ENCODE data around the gene KLHL7. TPM values are rescaled to one million over a fixed set of nuclear protein-coding genes. Genes with fewer than 3 reads are reported as not detected.
"Not testable (repeated sequence)": the region's sequence is repeated elsewhere in the genome, so short reads cannot be mapped to it uniquely, and the experiment has no call there.

KLHL7 gene
- total RNA-seq, 2 experiments from 2014 or later: 17.1 to 18.2 TPM

DNA sequence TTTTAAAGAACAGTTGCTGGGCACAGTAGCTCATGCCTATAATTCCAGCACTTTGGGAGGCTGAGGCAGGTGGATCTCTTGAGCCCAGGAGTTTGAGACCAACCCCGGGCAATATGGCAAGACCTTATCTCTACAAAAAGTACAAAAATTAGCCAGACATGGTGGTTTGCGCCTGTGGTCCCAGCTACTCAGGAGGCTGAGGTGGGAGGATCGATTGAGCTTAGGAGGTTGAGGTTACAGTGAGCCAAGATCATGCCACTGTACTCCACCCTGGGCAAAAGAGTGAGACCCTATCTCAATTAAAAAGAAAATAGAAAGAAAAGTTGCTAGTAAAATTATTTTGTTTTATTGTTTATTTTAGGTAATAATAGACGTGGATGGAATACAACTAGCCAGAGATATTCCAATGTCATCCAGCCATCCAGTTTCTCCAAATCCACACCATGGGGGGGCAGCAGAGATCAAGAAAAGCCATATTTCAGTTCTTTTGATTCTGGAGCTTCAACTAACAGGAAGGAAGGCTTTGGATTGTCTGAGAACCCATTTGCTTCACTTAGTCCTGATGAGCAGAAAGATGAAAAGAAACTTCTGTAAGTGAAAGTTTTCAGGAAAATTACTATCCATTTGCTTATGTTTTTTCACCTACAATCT is 79.2 kb downstream of the KLHL7 start:
- Mint-ChIP-seq H3K4me3 (no peak overlapping the region), H3K4me1 (ENCODE audit: low read depth) (peaks cover 34% of the 10 kb centered on the region), H3K27me3 (no peaks in the 10 kb centered on the region), H3K27ac (no peak overlapping the region), H3K9me3 (no peaks in the 10 kb centered on the region), H3K36me3 (ENCODE audit: low read depth) (peaks cover 32% of the 10 kb centered on the region)
- ChIA-PET CTCF (interaction anchor here (1.0 to 1.7 kb wide), 2 partner anchors 15 to 17 kb away, joined by 3 to 4 read pairs; no protein-coding TSS in a partner anchor), POLR2A (interaction anchor here (0.8 to 1.6 kb wide), 4 partner anchors 8 to 17 kb away, joined by 3 to 4 read pairs (median 4); no protein-coding TSS in a partner anchor)
- TF ChIP-seq, protein P1, sequence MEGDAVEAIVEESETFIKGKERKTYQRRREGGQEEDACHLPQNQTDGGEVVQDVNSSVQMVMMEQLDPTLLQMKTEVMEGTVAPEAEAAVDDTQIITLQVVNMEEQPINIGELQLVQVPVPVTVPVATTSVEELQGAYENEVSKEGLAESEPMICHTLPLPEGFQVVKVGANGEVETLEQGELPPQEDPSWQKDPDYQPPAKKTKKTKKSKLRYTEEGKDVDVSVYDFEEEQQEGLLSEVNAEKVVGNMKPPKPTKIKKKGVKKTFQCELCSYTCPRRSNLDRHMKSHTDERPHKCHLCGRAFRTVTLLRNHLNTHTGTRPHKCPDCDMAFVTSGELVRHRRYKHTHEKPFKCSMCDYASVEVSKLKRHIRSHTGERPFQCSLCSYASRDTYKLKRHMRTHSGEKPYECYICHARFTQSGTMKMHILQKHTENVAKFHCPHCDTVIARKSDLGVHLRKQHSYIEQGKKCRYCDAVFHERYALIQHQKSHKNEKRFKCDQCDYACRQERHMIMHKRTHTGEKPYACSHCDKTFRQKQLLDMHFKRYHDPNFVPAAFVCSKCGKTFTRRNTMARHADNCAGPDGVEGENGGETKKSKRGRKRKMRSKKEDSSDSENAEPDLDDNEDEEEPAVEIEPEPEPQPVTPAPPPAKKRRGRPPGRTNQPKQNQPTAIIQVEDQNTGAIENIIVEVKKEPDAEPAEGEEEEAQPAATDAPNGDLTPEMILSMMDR (IDR thresholded peaks at IDR 0.05): no peak
- no peak for ATAC-seq
- intact Hi-C loops (cut with micrococcal nuclease): no loop called here
- DNase-seq: peak; percentile 30

DNA sequence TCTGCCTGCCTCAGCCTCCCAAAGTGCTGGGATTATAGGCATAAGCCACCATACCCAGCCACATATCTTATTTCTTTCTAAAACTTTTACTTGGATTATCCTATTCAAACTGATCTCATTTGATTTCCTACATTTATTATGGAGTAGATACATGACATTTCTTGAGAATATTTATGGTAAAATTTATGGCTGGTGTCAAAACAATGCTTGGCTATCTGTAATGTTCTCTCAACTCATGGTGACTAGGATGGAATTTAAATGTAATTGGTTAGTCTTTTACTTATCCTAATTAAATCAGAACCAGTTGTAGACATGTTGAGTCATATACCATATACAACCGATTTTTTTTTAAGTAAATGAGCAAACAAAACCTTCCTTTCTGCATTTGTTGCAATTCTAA is 80.4 kb downstream of the KLHL7 start:
- H3K4me3 Mint-ChIP-seq: no peak overlapping the region
- H3K4me1 Mint-ChIP-seq (ENCODE audit: low read depth): peaks cover 26% of the 10 kb centered on the region
- H3K27ac Mint-ChIP-seq: no peak overlapping the region
- ATAC-seq (no peak), DNase-seq (no peak)
- TF ChIP-seq, protein P1 (IDR thresholded peaks at IDR 0.05): no peak
- intact Hi-C loops (cut with micrococcal nuclease): no loop called here
- no peaks in the 10 kb centered on the region for H3K9me3 Mint-ChIP-seq
- POLR2A ChIA-PET: no interaction called here
- H3K27me3 Mint-ChIP-seq: no peaks in the 10 kb centered on the region
- peaks cover 36% of the 10 kb centered on the region for H3K36me3 Mint-ChIP-seq (ENCODE audit: low read depth)
- CTCF ChIA-PET: no interaction called here

DNA sequence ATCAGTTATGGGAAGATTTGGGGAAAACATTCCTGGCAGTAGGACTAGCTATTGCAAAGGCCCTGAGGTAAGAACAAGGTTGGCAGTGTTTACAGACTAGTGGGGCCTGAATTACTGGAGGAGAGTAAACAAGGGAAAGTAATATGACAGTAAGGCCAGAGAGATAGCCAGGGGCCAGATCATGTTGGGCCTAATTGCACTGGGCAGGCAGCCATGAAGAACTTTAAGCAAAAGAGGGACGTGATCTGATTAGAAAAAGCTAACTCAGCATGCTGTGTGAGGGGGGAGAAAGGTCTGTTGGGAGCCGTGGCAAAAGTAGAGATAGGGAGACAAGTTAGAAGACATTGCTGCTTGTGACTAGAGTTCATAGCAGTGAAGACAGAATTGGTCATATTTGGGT is 85.4 kb downstream of the KLHL7 start:
- CTCF ChIA-PET: interaction anchor here (0.8 kb wide), 2 partner anchors 9 to 10 kb away, joined by 3 read pairs; no protein-coding TSS in a partner anchor

DNA sequence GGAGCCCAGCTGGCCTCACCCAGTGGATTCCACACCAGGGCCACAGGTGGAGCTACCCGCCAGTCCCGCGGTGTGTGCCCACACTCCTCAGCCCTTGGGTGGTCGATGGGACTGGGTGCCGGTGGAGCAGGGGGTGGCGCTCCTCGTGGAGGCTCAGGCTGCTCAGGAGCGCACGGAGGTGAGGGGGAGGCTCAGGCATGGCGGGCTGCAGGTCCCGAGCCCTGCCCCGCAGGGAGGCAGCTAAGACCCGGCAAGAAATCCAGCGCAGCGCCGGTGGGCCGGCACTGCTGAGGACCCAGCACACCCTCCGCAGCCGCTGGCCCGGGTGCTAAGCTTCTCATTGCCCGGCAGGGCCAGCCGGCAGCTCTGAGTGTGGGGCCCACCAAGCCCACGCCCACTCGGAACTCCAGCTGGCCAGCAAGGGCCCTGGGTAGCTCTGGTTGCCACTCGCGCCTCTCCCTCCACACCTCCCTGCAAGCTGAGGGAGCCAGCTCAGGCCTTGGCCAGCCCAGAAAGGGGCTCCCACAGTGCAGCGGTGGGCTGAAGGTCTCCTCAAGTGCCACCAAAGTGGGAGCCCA is 88.2 kb downstream of the KLHL7 start:
- intact Hi-C loops (cut with micrococcal nuclease); H3K4me1 Mint-ChIP-seq (ENCODE audit: low read depth); ATAC-seq; H3K27me3 Mint-ChIP-seq; H3K9me3 Mint-ChIP-seq; CTCF ChIA-PET; H3K27ac Mint-ChIP-seq; DNase-seq; H3K4me3 Mint-ChIP-seq: not testable (repeated sequence)
- peaks cover 38% of the 10 kb centered on the region for H3K36me3 Mint-ChIP-seq (ENCODE audit: low read depth)
- POLR2A ChIA-PET: interaction anchor here (0.9 to 1.2 kb wide), 2 partner anchors 10 to 13 kb away, joined by 3 to 4 read pairs; no protein-coding TSS in a partner anchor

More for the DNA sequence above, 85.4 kb downstream of the KLHL7 start:
- Mint-ChIP-seq H3K36me3 (ENCODE audit: low read depth) (peaks cover 35% of the 10 kb centered on the region), H3K27ac (no peak overlapping the region), H3K4me1 (ENCODE audit: low read depth) (peaks cover 2% of the 10 kb centered on the region), H3K9me3 (no peaks in the 10 kb centered on the region), H3K4me3 (no peak overlapping the region), H3K27me3 (no peaks in the 10 kb centered on the region)
- no peak for DNase-seq
- intact Hi-C loops (cut with micrococcal nuclease): no loop called here
- TF ChIP-seq, protein P1 (IDR thresholded peaks at IDR 0.05): no peak
- POLR2A ChIA-PET: interaction anchor here (1.0 to 1.3 kb wide), 3 partner anchors 12 to 85 kb away, joined by 3 to 5 read pairs (median 4); no protein-coding TSS in a partner anchor
- ATAC-seq: no peak

GRCh38 chr7:23196306-23196705 is 90.7 kb downstream of the KLHL7 start:
- H3K9me3 Mint-ChIP-seq: no peaks in the 10 kb centered on the region
- H3K4me3 Mint-ChIP-seq: no peak overlapping the region
- H3K4me1 Mint-ChIP-seq (ENCODE audit: low read depth): peaks cover under 1% of the 10 kb centered on the region
- intact Hi-C loops (cut with micrococcal nuclease): no loop called here
- ChIA-PET CTCF (interaction anchor here (1.5 kb wide), 1 partner anchor 141 kb away, joined by 3 read pairs; no protein-coding TSS in a partner anchor), POLR2A (interaction anchor here (1.4 kb wide), 1 partner anchor 12 kb away, joined by 4 read pairs; no protein-coding TSS in a partner anchor)
- no peak overlapping the region for H3K27ac Mint-ChIP-seq
- no peak for ATAC-seq
- DNase-seq: no peak
- peaks cover 45% of the 10 kb centered on the region for H3K36me3 Mint-ChIP-seq (ENCODE audit: low read depth)
- TF ChIP-seq, protein P1 (IDR thresholded peaks at IDR 0.05): no peak
- no peaks in the 10 kb centered on the region for H3K27me3 Mint-ChIP-seq

DNA sequence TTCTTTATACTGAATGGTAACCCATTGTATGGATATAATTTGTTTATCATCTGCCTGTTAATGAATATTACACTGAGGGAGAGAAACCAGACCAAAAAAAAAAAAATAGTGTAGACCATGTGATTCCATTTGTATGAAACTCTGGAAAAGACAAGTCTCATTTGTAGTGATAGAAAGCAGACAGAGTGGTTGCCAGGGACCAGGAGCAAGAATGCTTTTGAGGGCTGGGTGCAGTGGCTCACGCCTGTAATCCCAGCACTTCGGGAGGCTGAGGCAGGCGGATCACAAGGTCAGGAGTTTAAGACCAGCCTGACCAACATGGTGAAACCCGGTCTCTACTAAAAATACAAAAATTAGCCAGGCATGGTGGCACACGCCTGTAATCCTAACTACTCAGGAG is 92.2 kb downstream of the KLHL7 start:
- peaks cover 47% of the 10 kb centered on the region for H3K36me3 Mint-ChIP-seq (ENCODE audit: low read depth)
- ATAC-seq; POLR2A ChIA-PET; CTCF ChIA-PET; H3K4me1 Mint-ChIP-seq (ENCODE audit: low read depth); H3K27me3 Mint-ChIP-seq; H3K4me3 Mint-ChIP-seq; DNase-seq; H3K9me3 Mint-ChIP-seq; H3K27ac Mint-ChIP-seq; intact Hi-C loops (cut with micrococcal nuclease): not testable (repeated sequence)
